ENCODE measurements around the gene NMT1.

- no peak for TF ChIP-seq GATA2 (IDR thresholded peaks at IDR 0.05; ENCODE audit: low read depth, low read length)
- TF ChIP-seq GATA3 (IDR thresholded peaks at IDR 0.05; ENCODE audit: low read depth, low read length): no peak
Observed at GRCh38 chr17:45135978-45136791, 75.1 kb downstream of the NMT1 start.

Measured in SH-SY5Y (cell line).